ENCODE data around the gene RPS14.

DNA sequence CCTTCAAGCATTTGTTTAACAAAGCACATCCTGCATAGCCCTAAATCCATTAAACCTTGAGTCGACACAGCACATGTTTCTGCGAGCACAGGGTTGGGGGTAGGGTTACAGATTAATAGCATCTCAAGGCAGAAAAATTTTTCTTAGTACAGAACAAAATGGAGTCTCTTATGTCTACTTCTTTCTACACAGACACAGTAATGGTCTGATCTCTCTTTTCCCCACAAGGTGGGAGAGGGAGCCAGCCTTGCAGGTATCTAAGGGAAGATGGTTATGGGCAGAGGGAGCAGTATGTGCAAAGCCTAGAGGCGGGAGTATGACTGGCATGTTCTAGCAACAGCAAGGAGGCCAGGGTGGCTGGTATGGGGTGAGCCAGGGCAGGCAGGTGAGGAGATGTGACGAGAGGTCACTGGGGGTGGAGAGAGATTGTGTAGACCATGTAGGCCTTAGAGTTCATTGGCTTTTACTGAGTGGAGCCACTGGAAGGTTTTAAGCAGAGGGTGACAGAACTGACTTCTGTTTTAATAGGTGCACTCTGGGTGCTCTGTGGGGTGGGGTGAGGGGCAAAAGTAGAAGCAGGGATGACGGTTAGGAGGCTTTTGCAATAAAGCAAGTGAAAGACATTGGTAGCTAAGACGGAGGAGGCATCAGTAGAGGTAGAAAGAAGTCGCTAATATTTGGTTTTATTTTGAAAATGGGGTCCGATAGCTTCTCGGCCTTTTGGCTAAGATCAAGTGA is 5.1 kb upstream of the RPS14 start:
- no peak for TF ChIP-seq EZH2phosphoT487 (IDR thresholded peaks at IDR 0.05; ENCODE audit: insufficient read depth, low read depth)
- TF ChIP-seq EZH2 (IDR thresholded peaks at IDR 0.05; ENCODE audit: insufficient read depth, poor library complexity, severe bottlenecking): no peak
